ENCODE results near the gene MTCL1. TPM values are rescaled to one million over a fixed set of nuclear protein-coding genes. Genes with fewer than 3 reads are reported as not detected.
A peak's percentile ranks its signal among the peaks of the same experiment; 100 is the strongest.

MTCL1 gene
- total RNA-seq, 1 donor from 2014 or later: 100 TPM

DNA sequence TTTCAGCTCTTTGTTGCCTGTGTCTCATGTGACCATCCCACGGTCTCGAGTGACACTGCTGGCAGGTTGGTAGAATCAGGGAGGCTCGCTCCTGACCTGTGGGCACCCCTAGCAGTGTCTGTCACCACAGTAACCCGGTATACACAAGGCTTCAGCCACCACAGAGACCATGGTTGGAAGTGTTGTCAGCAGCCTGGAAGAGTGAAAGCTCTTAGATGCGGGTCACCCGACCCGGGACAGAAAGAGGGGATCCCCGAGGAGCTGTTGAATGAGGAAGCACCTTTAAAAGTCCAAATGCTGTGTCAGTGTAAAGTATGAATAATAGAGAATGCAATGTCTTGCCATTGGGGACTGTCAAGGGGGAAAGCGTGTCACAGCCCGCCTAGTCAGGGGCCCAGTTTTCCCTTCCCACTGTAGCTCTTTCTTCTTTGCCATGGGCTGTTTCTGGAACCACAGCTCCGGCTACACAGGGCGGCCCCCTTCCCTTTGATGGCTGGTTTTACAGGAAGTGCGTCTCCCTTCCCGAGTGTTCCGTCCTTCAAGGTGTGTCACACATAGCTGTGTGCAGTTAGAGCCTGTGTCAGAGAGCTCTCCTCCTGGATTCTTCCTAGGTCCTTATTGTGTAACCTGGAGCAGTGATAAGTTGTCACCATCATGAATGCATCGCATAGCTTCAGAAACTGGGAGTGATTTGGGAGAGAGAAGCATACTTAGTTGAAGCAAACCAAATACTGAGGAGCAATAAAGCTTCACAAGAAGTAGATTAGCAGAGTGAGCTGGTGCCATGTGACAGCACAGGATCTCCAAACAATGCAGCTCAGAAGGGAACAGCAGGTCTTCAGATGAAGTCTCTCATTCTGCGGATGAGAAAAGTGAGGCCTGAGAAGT, 81.4 kb downstream of the MTCL1 start:
- no peak for DNase-seq
- Mint-ChIP-seq H3K4me3 (ENCODE audit: unreplicated experiment) (peak overlapping the region; percentile 36), H3K27ac (ENCODE audit: unreplicated experiment) (peak overlapping the region; percentile 18), H3K9me3 (ENCODE audit: unreplicated experiment) (peaks cover 11% of the 10 kb centered on the region), H3K4me1 (ENCODE audit: low read depth, unreplicated experiment) (peaks cover 36% of the 10 kb centered on the region), H3K27me3 (ENCODE audit: unreplicated experiment) (peaks cover 5% of the 10 kb centered on the region), H3K36me3 (ENCODE audit: unreplicated experiment) (peaks cover 10% of the 10 kb centered on the region)
- TF ChIP-seq CTCF (IDR thresholded peaks at IDR 0.05; ENCODE audit: partially characterized antibody, unreplicated experiment): no peak

- Mint-ChIP-seq H3K27me3 (ENCODE audit: unreplicated experiment) (peaks cover 8% of the 10 kb centered on the region), H3K36me3 (ENCODE audit: unreplicated experiment) (peaks cover 10% of the 10 kb centered on the region), H3K4me3 (ENCODE audit: unreplicated experiment) (peak overlapping the region; percentile 38), H3K4me1 (ENCODE audit: low read depth, unreplicated experiment) (peaks cover 35% of the 10 kb centered on the region), H3K27ac (ENCODE audit: unreplicated experiment) (peak overlapping the region; percentile 48), H3K9me3 (ENCODE audit: unreplicated experiment) (peaks cover 11% of the 10 kb centered on the region)
- TF ChIP-seq CTCF (IDR thresholded peaks at IDR 0.05; ENCODE audit: partially characterized antibody, unreplicated experiment): no peak
- DNase-seq: peak; percentile 50
These were observed 82.0 kb downstream of the MTCL1 start for GRCh38 chr18:8787371-8787670.

GRCh38 chr18:8787794-8788193, 82.4 kb downstream of the MTCL1 start:
- Mint-ChIP-seq H3K27me3 (ENCODE audit: unreplicated experiment) (peaks cover 9% of the 10 kb centered on the region), H3K36me3 (ENCODE audit: unreplicated experiment) (peaks cover 10% of the 10 kb centered on the region), H3K9me3 (ENCODE audit: unreplicated experiment) (peaks cover 11% of the 10 kb centered on the region), H3K4me3 (ENCODE audit: unreplicated experiment) (no peak overlapping the region), H3K4me1 (ENCODE audit: low read depth, unreplicated experiment) (peaks cover 39% of the 10 kb centered on the region), H3K27ac (ENCODE audit: unreplicated experiment) (peak overlapping the region; percentile 9)
- DNase-seq: no peak
- no peak for TF ChIP-seq CTCF (IDR thresholded peaks at IDR 0.05; ENCODE audit: partially characterized antibody, unreplicated experiment)

- H3K27ac Mint-ChIP-seq (ENCODE audit: unreplicated experiment): peak overlapping the region; percentile 9
These were observed 83.4 kb downstream of the MTCL1 start for GRCh38 chr18:8788503-8789429.

More at GRCh38 chr18:8788503-8789429, 83.4 kb downstream of the MTCL1 start:
- no peak for TF ChIP-seq CTCF (IDR thresholded peaks at IDR 0.05; ENCODE audit: partially characterized antibody, unreplicated experiment)
- DNase-seq: no peak
- peaks cover 11% of the 10 kb centered on the region for H3K9me3 Mint-ChIP-seq (ENCODE audit: unreplicated experiment)
- H3K4me3 Mint-ChIP-seq (ENCODE audit: unreplicated experiment): no peak overlapping the region
- H3K36me3 Mint-ChIP-seq (ENCODE audit: unreplicated experiment): peaks cover 10% of the 10 kb centered on the region
- peaks cover 44% of the 10 kb centered on the region for H3K4me1 Mint-ChIP-seq (ENCODE audit: low read depth, unreplicated experiment)
- peaks cover 9% of the 10 kb centered on the region for H3K27me3 Mint-ChIP-seq (ENCODE audit: unreplicated experiment)

Data from glutamatergic neuron (in vitro differentiated cells).